ENCODE measurements around the gene VWA7.

Gene VWA7

DNA sequence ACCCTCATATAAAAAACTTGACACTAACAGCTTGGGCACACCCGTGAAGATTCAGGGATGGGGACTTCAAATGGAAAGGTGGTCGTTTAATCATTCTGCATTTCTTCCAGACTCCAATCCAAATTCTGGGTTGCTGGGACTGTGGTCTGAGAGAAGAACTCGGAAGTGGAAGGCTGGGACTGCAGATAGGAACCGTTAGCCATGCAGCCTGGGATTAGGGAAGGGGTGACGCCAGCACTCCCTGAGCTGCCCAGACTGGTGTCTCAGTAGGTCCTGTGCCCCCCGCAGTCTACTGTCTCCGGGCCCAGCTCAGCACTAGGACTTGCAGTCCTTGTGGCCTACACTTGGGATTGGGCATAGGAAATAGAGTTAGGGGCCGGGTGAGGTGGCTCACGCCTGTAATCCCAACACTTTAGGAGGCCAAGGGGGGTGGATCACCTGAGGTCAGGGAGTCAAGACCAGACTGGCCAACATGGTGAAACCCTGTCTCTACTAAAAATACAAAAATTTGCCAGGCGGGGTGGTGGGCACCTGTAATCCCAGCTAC lies 40.3 kb downstream of the VWA7 start:
- Histone ChIP-seq H3K9ac (ENCODE audit: low read depth, low read length, poor library complexity) (no peak overlapping the region), H2BK15ac (ENCODE audit: low read length) (peak overlapping the region; percentile 76), H2BK5ac (ENCODE audit: low read length) (peak overlapping the region; percentile 85), H3K4ac (ENCODE audit: low read length) (peak overlapping the region; percentile 5), H2BK120ac (ENCODE audit: low read depth, low read length) (peak overlapping the region; percentile 98), H3K18ac (ENCODE audit: low read length) (peak overlapping the region; percentile 95), H2AFZ (ENCODE audit: low read length) (peak overlapping the region; percentile 78), H3K9me3 (replicated peaks in 1 of 2; ENCODE audit: control insufficient read depth in 2 of 2, insufficient read depth in 1 of 2, low read depth in 1 of 2, low read length in 2 of 2) (no peaks in the 10 kb centered on the region), H4K8ac (ENCODE audit: low read depth, low read length) (no peak overlapping the region), H3K4me1 (ENCODE audit: control insufficient read depth in 2 of 2, insufficient read depth in 1 of 2, low read depth in 1 of 2, low read length in 2 of 2) (peaks cover 30 to 36% of the 10 kb centered on the region in 2 donors), H3K14ac (ENCODE audit: low read length) (peak overlapping the region; percentile 39), H2AK5ac (ENCODE audit: low read depth, low read length) (peak overlapping the region; percentile 90), H3K4me2 (ENCODE audit: insufficient read depth, low read length, poor library complexity, severe bottlenecking) (peak overlapping the region; percentile 42), H3K27ac (replicated peaks; ENCODE audit: low read length) (peak overlapping the region; percentile 88), H4K91ac (ENCODE audit: low read depth, low read length, poor library complexity) (peak overlapping the region; percentile 97), H2BK12ac (ENCODE audit: low read length) (peak overlapping the region; percentile 91), H3K27me3 (ENCODE audit: control insufficient read depth in 3 of 3, insufficient read depth in 3 of 3, low read depth in 1 of 3, low read length in 3 of 3) (no peaks in the 10 kb centered on the region), H3K79me1 (ENCODE audit: low read depth, low read length) (peaks cover 10% of the 10 kb centered on the region), H3K23ac (ENCODE audit: low read depth, low read length, poor library complexity) (no peak overlapping the region), H3K4me3 (ENCODE audit: low read length in 2 of 2) (peak overlapping the region; percentile 67 to 90), H3K36me3 (replicated peaks in 1 of 2; ENCODE audit: control insufficient read depth in 2 of 2, insufficient read depth in 2 of 2, low read length in 2 of 2) (peaks cover 21 to 42% of the 10 kb centered on the region in 2 donors)
- WGBS, 2 donors (ENCODE audit: extremely low coverage in 2 of 2, insufficient read length in 2 of 2, insufficient replicate concordance in 1 of 2), result no CpG with 5 or more reads among the region's 10 CpGs
- DNase-seq (ENCODE audit: low spot score), result peak; percentile 18

DNA sequence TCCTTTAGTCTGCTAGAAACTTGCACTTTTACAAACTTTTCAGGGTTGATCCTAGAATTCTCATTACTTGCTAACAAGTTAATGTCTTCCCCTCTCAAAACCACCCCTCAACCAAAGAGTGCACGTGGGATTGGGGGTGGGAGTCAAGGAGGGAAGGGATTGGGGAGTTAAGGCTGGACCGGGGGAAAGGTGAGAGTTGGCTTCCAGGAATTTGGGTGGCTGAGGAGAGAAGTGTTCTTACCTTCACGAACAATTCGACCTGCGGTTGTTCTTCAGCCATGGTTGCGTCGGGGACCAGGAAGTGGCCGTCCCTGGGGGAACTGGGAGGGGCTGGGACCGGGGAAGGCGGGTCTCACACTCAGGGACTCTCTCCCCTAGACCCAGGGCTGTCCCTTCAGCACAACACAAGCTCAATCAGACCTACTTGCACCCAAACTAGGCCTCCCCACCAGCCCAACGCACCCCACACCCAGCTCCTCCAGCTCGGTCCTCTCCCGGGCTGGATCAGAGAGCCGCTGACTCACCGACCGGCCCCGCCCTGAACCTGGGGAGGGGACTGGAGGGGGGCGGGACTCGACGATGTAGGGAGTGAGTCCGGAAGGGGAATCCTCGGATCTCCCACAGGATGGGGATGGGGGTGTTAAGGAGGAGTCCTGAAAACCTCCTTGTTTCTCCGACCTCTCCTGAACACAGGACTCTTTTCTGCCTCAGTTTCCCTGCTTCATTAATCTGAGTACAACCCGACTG lies 40.9 kb downstream of the VWA7 start, which contains the start of gene CLIC1:
Gene CLIC1 (minus strand): TSS at position 510 of the 747 bp plus-strand sequence. CDS start 230 bp downstream, at position 280.
- H3K27ac ChIP-seq (replicated peaks; ENCODE audit: low read length), result peak within 1 kb of the TSS; percentile 88
- DNase-seq (ENCODE audit: low spot score), result peak; percentile 69
- H3K79me1 ChIP-seq (ENCODE audit: low read depth, low read length), result peaks cover 10% of the 10 kb centered on the region
- H3K23ac ChIP-seq (ENCODE audit: low read depth, low read length, poor library complexity), result peak within 1 kb of the TSS; percentile 90
- peak within 1 kb of the TSS; percentile 97 for H4K91ac ChIP-seq (ENCODE audit: low read depth, low read length, poor library complexity)
- peak within 1 kb of the TSS; percentile 5 for H3K4ac ChIP-seq (ENCODE audit: low read length)
- H3K4me2 ChIP-seq (ENCODE audit: insufficient read depth, low read length, poor library complexity, severe bottlenecking), result peak within 1 kb of the TSS; percentile 89
- H2AFZ ChIP-seq (ENCODE audit: low read length), result peak within 1 kb of the TSS; percentile 78
- H3K4me1 ChIP-seq (ENCODE audit: control insufficient read depth in 2 of 2, insufficient read depth in 1 of 2, low read depth in 1 of 2, low read length in 2 of 2), result peaks cover 30 to 36% of the 10 kb centered on the region in 2 donors
- H3K36me3 ChIP-seq (replicated peaks in 1 of 2; ENCODE audit: control insufficient read depth in 2 of 2, insufficient read depth in 2 of 2, low read length in 2 of 2), result peaks cover 25 to 42% of the 10 kb centered on the region in 2 donors
- peak within 1 kb of the TSS; percentile 76 for H2BK15ac ChIP-seq (ENCODE audit: low read length)
- H2BK5ac ChIP-seq (ENCODE audit: low read length), result peak within 1 kb of the TSS; percentile 85
- WGBS, 2 donors (ENCODE audit: extremely low coverage in 2 of 2, insufficient read length in 2 of 2, insufficient replicate concordance in 1 of 2), result no CpG with 5 or more reads among the region's 24 CpGs
- peak within 1 kb of the TSS; percentile 91 for H2BK12ac ChIP-seq (ENCODE audit: low read length)
- no peaks in the 10 kb centered on the region for H3K9me3 ChIP-seq (replicated peaks in 1 of 2; ENCODE audit: control insufficient read depth in 2 of 2, insufficient read depth in 1 of 2, low read depth in 1 of 2, low read length in 2 of 2)
- peak within 1 kb of the TSS; percentile 87 for H3K9ac ChIP-seq (ENCODE audit: low read depth, low read length, poor library complexity)
- H3K4me3 ChIP-seq (ENCODE audit: low read length in 2 of 2), result peak within 1 kb of the TSS; percentile 67 to 90
- no peak within 1 kb of the TSS for H4K8ac ChIP-seq (ENCODE audit: low read depth, low read length)
- H2BK120ac ChIP-seq (ENCODE audit: low read depth, low read length), result peak within 1 kb of the TSS; percentile 98
- H3K14ac ChIP-seq (ENCODE audit: low read length), result peak within 1 kb of the TSS; percentile 39
- no peaks in the 10 kb centered on the region for H3K27me3 ChIP-seq (ENCODE audit: control insufficient read depth in 3 of 3, insufficient read depth in 3 of 3, low read depth in 1 of 3, low read length in 3 of 3)
- H3K18ac ChIP-seq (ENCODE audit: low read length), result peak within 1 kb of the TSS; percentile 95
- H2AK5ac ChIP-seq (ENCODE audit: low read depth, low read length), result peak within 1 kb of the TSS; percentile 90

GRCh38 chr6:31734821-31735406 lies 42.2 kb downstream of the VWA7 start:
- Histone ChIP-seq H2BK120ac (ENCODE audit: low read depth, low read length) (no peak overlapping the region), H3K36me3 (replicated peaks in 1 of 2; ENCODE audit: control insufficient read depth in 2 of 2, insufficient read depth in 2 of 2, low read length in 2 of 2) (peaks cover 28 to 47% of the 10 kb centered on the region in 2 donors), H2AK5ac (ENCODE audit: low read depth, low read length) (no peak overlapping the region), H3K14ac (ENCODE audit: low read length) (peak overlapping the region; percentile 14), H3K9me3 (replicated peaks in 1 of 2; ENCODE audit: control insufficient read depth in 2 of 2, insufficient read depth in 1 of 2, low read depth in 1 of 2, low read length in 2 of 2) (no peaks in the 10 kb centered on the region), H3K27ac (replicated peaks; ENCODE audit: low read length) (peak overlapping the region; percentile 88), H2BK5ac (ENCODE audit: low read length) (peak overlapping the region; percentile 49), H3K4ac (ENCODE audit: low read length) (no peak overlapping the region), H3K4me2 (ENCODE audit: insufficient read depth, low read length, poor library complexity, severe bottlenecking) (peak overlapping the region; percentile 89), H3K79me1 (ENCODE audit: low read depth, low read length) (peaks cover 10% of the 10 kb centered on the region), H3K23ac (ENCODE audit: low read depth, low read length, poor library complexity) (peak overlapping the region; percentile 23), H2AFZ (ENCODE audit: low read length) (no peak overlapping the region), H3K9ac (ENCODE audit: low read depth, low read length, poor library complexity) (peak overlapping the region; percentile 79), H4K8ac (ENCODE audit: low read depth, low read length) (no peak overlapping the region), H3K4me1 (ENCODE audit: control insufficient read depth in 2 of 2, insufficient read depth in 1 of 2, low read depth in 1 of 2, low read length in 2 of 2) (peaks cover 29 to 42% of the 10 kb centered on the region in 2 donors), H3K27me3 (ENCODE audit: control insufficient read depth in 3 of 3, insufficient read depth in 3 of 3, low read depth in 1 of 3, low read length in 3 of 3) (no peaks in the 10 kb centered on the region), H2BK15ac (ENCODE audit: low read length) (no peak overlapping the region), H2BK12ac (ENCODE audit: low read length) (no peak overlapping the region), H4K91ac (ENCODE audit: low read depth, low read length, poor library complexity) (peak overlapping the region; percentile 11), H3K18ac (ENCODE audit: low read length) (peak overlapping the region; percentile 81), H3K4me3 (ENCODE audit: low read length in 2 of 2) (peak overlapping the region; percentile 67 to 90)
- peak; percentile 29 for DNase-seq (ENCODE audit: low spot score)
- no CpG with 5 or more reads among the region's 18 CpGs for WGBS, 2 donors (ENCODE audit: extremely low coverage in 2 of 2, insufficient read length in 2 of 2, insufficient replicate concordance in 1 of 2)
